CD14-positive monocyte (primary cell): ENCODE results near the gene DUSP19. TPM values are rescaled to one million over a fixed set of nuclear protein-coding genes. Genes with fewer than 3 reads are reported as not detected.

ENCODE experiments used
- DNase-seq, 3 donors: peaks; one replicate each; pipeline ENCODE4 v3.0.0-alpha.2; 2011 to 2022
- H2AFZ ChIP-seq: 2 replicates; pipeline ENCODE4 v1.6.0; 2012; ENCODE audit warnings: mild to moderate bottlenecking, low read depth, low read length, inconsistent platforms; ENCODE audit not compliant: insufficient read depth, poor library complexity, severe bottlenecking
- H3K27ac ChIP-seq, 2 donors: 1 replicate in 1 of 2; 2 replicates in 1 of 2; pipeline ENCODE4 v1.5.1; 2012 to 2013; ENCODE audit warnings: low read length in 2 of 2, control low read depth in 1 of 2, inconsistent platforms in 1 of 2, low read depth in 1 of 2, mild to moderate bottlenecking in 1 of 2
- H3K27me3 ChIP-seq, 2 donors: one replicate each; pipeline versions ENCODE4 v1.6.0 to v1.6.1; 2011 to 2013; ENCODE audit warnings: low read length in 2 of 2; ENCODE audit not compliant: control insufficient read depth in 2 of 2, insufficient read depth in 2 of 2
- H3K36me3 ChIP-seq, 2 donors: replicated peaks in 1 of 2; 1 replicate in 1 of 2; 2 replicates in 1 of 2; pipeline versions ENCODE4 v1.5.1 to v1.6.1; 2012 to 2013; ENCODE audit warnings: low read length in 2 of 2, control low read depth in 1 of 2, inconsistent platforms in 1 of 2, mild to moderate bottlenecking in 1 of 2; ENCODE audit not compliant: insufficient read depth in 2 of 2, control insufficient read depth in 1 of 2
- H3K4me1 ChIP-seq, 2 donors: 1 replicate in 1 of 2; 2 replicates in 1 of 2; pipeline versions ENCODE4 v1.5.1 to v1.6.1; 2012 to 2013; ENCODE audit warnings: low read length in 2 of 2, control low read depth in 1 of 2, inconsistent platforms in 1 of 2, mild to moderate bottlenecking in 1 of 2, moderate library complexity in 1 of 2; ENCODE audit not compliant: insufficient read depth in 2 of 2, control insufficient read depth in 1 of 2
- H3K4me2 ChIP-seq: replicated peaks from 2 replicates; pipeline ENCODE3; 2012; ENCODE audit warnings: low read length, moderate library complexity, mild to moderate bottlenecking; ENCODE audit not compliant: poor library complexity, severe bottlenecking; ENCODE audit errors: extremely low read depth
- H3K4me3 ChIP-seq, 3 experiments: fragments of 200-600 bp in 1 of 3; sonication (generic) in 1 of 3; replicated peaks in 1 of 3; 1 replicate in 2 of 3; 2 replicates in 1 of 3; pipeline ENCODE4 v1.5.1; 2011 to 2013; ENCODE audit warnings: low read length in 3 of 3, mild to moderate bottlenecking in 3 of 3, control low read depth in 2 of 3, low read depth in 2 of 3, inconsistent platforms in 1 of 3, moderate library complexity in 1 of 3
- H3K79me2 ChIP-seq: 2 replicates; pipeline ENCODE4 v1.6.0; 2012; ENCODE audit warnings: mild to moderate bottlenecking, control low read depth, inconsistent platforms, low read length, moderate library complexity; ENCODE audit not compliant: insufficient read depth
- H3K9ac ChIP-seq: 2 replicates; pipeline ENCODE4 v1.6.0; 2017; ENCODE audit warnings: low read length, mild to moderate bottlenecking; ENCODE audit not compliant: insufficient read depth, poor library complexity, severe bottlenecking
- H3K9me3 ChIP-seq, 2 donors: replicated peaks in 1 of 2; 1 replicate in 1 of 2; 2 replicates in 1 of 2; pipeline versions ENCODE4 v1.5.1 to v1.6.1; 2012 to 2013; ENCODE audit warnings: low read length in 2 of 2, control low read depth in 1 of 2; ENCODE audit not compliant: control insufficient read depth in 1 of 2, insufficient read depth in 1 of 2
- H4K20me1 ChIP-seq: 2 replicates; pipeline ENCODE4 v1.6.0; 2012; ENCODE audit warnings: mild to moderate bottlenecking, low read length, control low read depth, moderate library complexity; ENCODE audit not compliant: insufficient read depth
- H3K27ac Mint-ChIP-seq, 7 donors: one replicate each; pipeline ENCODE4 v1.8.0; 2020; ENCODE audit warnings: mild to moderate bottlenecking in 7 of 7, mixed read lengths in 7 of 7, moderate library complexity in 6 of 7, inconsistent platforms in 2 of 7
- H3K27me3 Mint-ChIP-seq, 3 donors: one replicate each; pipeline ENCODE4 v1.8.0; 2021 to 2022; ENCODE audit warnings: low read depth in 3 of 3, mild to moderate bottlenecking in 3 of 3, mixed read lengths in 3 of 3, moderate library complexity in 3 of 3, inconsistent platforms in 1 of 3
- H3K36me3 Mint-ChIP-seq, 2 donors: one replicate each; pipeline ENCODE4 v1.8.0; 2020; ENCODE audit warnings: mixed read lengths in 2 of 2, inconsistent platforms in 1 of 2, mild to moderate bottlenecking in 1 of 2
- H3K4me1 Mint-ChIP-seq: one replicate; pipeline ENCODE4 v1.8.0; 2020; ENCODE audit warnings: mild to moderate bottlenecking, mixed read lengths
- H3K4me3 Mint-ChIP-seq, 2 donors: one replicate each; pipeline ENCODE4 v1.8.0; 2020; ENCODE audit warnings: mild to moderate bottlenecking in 2 of 2, mixed read lengths in 2 of 2, moderate library complexity in 1 of 2
- H3K9me3 Mint-ChIP-seq, 7 donors: one replicate each; pipeline ENCODE4 v1.8.0; 2020 to 2022; ENCODE audit warnings: mixed read lengths in 7 of 7, mild to moderate bottlenecking in 6 of 7, moderate library complexity in 6 of 7, inconsistent platforms in 2 of 7
- CTCF ChIP-seq: fragments of 200-600 bp; IDR thresholded peaks from one replicate; pipeline ENCODE4 v1.8.0; 2022; ENCODE audit warnings: antibody characterized with exemption, mild to moderate bottlenecking
- WGBS: methylation state at CpG from one replicate; pipeline ENCODE4 v1.1.5; 2013; ENCODE audit warnings: missing lambda C conversion rate; ENCODE audit not compliant: insufficient coverage; 5-methylcytosine and 5-hydroxymethylcytosine counted together
- intact Hi-C, 2 donors: fragments of 100-400 bp; cut with micrococcal nuclease; formaldehyde crosslinking; loops; one replicate each; pipeline versions ENCODE4 v1.15.0 to v1.15.1; 2023
- polyA plus RNA-seq, 3 donors: library from polyadenylated mRNA; depleted of rRNA in 1 of 3; unstranded in 2 of 3; stranded (reverse) in 1 of 3; fragments of 300-500 nt in 2 of 3; fragments of >200 nt in 1 of 3; fragmentation: Illumina TruSeq in 2 of 3; gene quantifications; 1 replicate in 2 of 3; 2 replicates in 1 of 3; pipeline ENCODE4 v1.2.3, GENCODE V29; 2012 to 2021

The DUSP19 gene
- polyA plus RNA-seq, 3 donors = 0.13 to 0.30 (median 0.25) TPM

GRCh38 chr2:183123959-183124221 lies 45.3 kb downstream of the DUSP19 start:
- Mint-ChIP-seq H3K27ac (peak overlapping the region in 5 of 7 donors; percentile 78 to 92 (median 90)), H3K36me3 (peaks cover 1 to 2% of the 10 kb centered on the region in 2 donors), H3K27me3 (peaks cover 3 to 28% (median 6%) of the 10 kb centered on the region in 3 donors), H3K4me1 (peaks cover 21% of the 10 kb centered on the region), H3K9me3 (peaks cover 0 to 3% (median 0%) of the 10 kb centered on the region in 7 donors), H3K4me3 (peak overlapping the region; percentile 91 to 93)
- intact Hi-C loops = no loop called here
- peak overlapping the region; percentile 89 for H2AFZ ChIP-seq
- peaks cover 13 to 27% of the 10 kb centered on the region in 2 donors for H3K4me1 ChIP-seq
- WGBS = 0% methylated on average over 1 of the region's 7 CpGs
- H3K79me2 ChIP-seq = peaks cover 44% of the 10 kb centered on the region
- no peaks in the 10 kb centered on the region for H4K20me1 ChIP-seq
- TF ChIP-seq CTCF = no peak
- no peaks in the 10 kb centered on the region for H3K9me3 ChIP-seq
- H3K36me3 ChIP-seq = peaks cover 2 to 9% of the 10 kb centered on the region in 2 donors
- H3K27me3 ChIP-seq = peaks cover 0 to 4% of the 10 kb centered on the region in 2 donors
- peak overlapping the region; percentile 90 for H3K4me2 ChIP-seq
- peak overlapping the region; percentile 58 for H3K9ac ChIP-seq
- DNase-seq = no peak
- peak overlapping the region; percentile 77 to 96 (median 85) for H3K4me3 ChIP-seq
- H3K27ac ChIP-seq = peak overlapping the region; percentile 61 to 69

DNA sequence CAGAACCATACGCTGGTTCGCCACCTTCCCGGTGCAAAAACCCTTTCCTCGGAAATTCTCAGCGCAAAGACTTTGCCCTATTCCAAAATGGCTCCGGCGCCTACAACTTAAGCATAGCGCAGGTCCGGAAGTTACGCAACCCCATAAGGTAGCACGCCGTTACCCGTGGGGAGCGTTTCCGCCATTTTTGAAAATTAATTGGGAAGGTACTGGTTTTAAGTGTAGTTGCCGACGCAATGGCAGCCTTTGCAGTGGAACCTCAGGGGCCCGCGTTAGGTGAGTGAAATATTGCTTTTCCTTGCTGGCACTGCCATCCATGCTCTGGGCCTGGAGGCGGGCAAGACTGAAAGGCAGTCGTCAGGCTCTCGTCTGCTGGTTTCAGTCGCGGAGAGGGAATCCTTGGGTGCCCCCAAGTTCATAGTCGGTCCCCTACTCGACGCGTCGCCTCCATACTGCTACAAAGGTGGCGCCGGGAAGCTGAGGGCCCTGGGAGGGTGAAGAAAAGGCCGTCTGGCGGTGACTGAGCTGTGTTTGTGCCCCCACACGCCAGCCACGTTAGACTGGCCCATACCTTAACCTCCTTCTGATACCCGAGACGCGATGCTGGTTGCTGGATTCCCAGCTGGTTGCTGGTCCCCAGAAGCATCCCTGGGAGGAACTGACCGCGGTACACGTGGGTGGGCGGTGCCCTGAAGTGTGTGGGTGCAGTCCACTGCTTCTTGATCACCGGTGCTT lies 45.8 kb downstream of the DUSP19 start, which contains the start of gene NUP35:
Gene NUP35 (plus strand): TSS at position 222 of the 735 bp plus-strand sequence. CDS start 15 bp downstream, at position 237.
- no peak for TF ChIP-seq CTCF
- WGBS = under 1% methylated on average over 27 of the region's 43 CpGs
- H3K4me2 ChIP-seq = peak within 1 kb of the TSS; percentile 90
- peaks cover 49% of the 10 kb centered on the region for H3K79me2 ChIP-seq
- peaks cover 6 to 11% of the 10 kb centered on the region in 2 donors for H3K36me3 ChIP-seq
- Mint-ChIP-seq H3K9me3 (peaks cover 0 to 3% (median 0%) of the 10 kb centered on the region in 7 donors), H3K4me3 (peak within 1 kb of the TSS; percentile 91 to 93), H3K4me1 (peaks cover 21% of the 10 kb centered on the region), H3K27me3 (peaks cover 3 to 28% (median 6%) of the 10 kb centered on the region in 3 donors), H3K36me3 (peaks cover 4 to 6% of the 10 kb centered on the region in 2 donors), H3K27ac (peak within 1 kb of the TSS; percentile 78 to 92 (median 89))
- peak within 1 kb of the TSS; percentile 61 to 69 for H3K27ac ChIP-seq
- H3K9ac ChIP-seq = peak within 1 kb of the TSS; percentile 58
- intact Hi-C loops = no loop called here
- peak within 1 kb of the TSS; percentile 89 for H2AFZ ChIP-seq
- peak within 1 kb of the TSS; percentile 77 to 96 (median 85) for H3K4me3 ChIP-seq
- peaks cover 0 to 4% of the 10 kb centered on the region in 2 donors for H3K27me3 ChIP-seq
- DNase-seq = peak; percentile 73 to 88 (median 84)
- peaks cover 13 to 27% of the 10 kb centered on the region in 2 donors for H3K4me1 ChIP-seq
- H3K9me3 ChIP-seq = no peaks in the 10 kb centered on the region
- H4K20me1 ChIP-seq = no peaks in the 10 kb centered on the region
